Neural cell (in vitro differentiated cells): ENCODE measurements around the gene GLB1L2.

Source experiments
- EP300 ChIP-seq: fragments of 450-650 bp; conservative IDR thresholded peaks from 2 replicates; pipeline ENCODE4 v1.6.1; 2014; ENCODE audit warnings: antibody characterized with exemption, mild to moderate bottlenecking, moderate library complexity; ENCODE audit not compliant: poor library complexity, severe bottlenecking
- POLR2AphosphoS5 ChIP-seq: IDR thresholded peaks from 2 replicates; pipeline ENCODE4 v1.6.1; 2012
- RAD21 ChIP-seq: fragments of 450-650 bp; conservative IDR thresholded peaks from 2 replicates; pipeline ENCODE4 v1.6.1; 2014; ENCODE audit warnings: antibody characterized with exemption, mild to moderate bottlenecking, moderate library complexity
- TF ChIP-seq, protein P1 (sequence below): fragments of 450-650 bp; IDR thresholded peaks from 2 replicates; pipeline ENCODE4 v1.5.1; 2014; ENCODE audit warnings: antibody characterized with exemption, mild to moderate bottlenecking, moderate library complexity; ENCODE audit not compliant: poor library complexity, severe bottlenecking

DNA sequence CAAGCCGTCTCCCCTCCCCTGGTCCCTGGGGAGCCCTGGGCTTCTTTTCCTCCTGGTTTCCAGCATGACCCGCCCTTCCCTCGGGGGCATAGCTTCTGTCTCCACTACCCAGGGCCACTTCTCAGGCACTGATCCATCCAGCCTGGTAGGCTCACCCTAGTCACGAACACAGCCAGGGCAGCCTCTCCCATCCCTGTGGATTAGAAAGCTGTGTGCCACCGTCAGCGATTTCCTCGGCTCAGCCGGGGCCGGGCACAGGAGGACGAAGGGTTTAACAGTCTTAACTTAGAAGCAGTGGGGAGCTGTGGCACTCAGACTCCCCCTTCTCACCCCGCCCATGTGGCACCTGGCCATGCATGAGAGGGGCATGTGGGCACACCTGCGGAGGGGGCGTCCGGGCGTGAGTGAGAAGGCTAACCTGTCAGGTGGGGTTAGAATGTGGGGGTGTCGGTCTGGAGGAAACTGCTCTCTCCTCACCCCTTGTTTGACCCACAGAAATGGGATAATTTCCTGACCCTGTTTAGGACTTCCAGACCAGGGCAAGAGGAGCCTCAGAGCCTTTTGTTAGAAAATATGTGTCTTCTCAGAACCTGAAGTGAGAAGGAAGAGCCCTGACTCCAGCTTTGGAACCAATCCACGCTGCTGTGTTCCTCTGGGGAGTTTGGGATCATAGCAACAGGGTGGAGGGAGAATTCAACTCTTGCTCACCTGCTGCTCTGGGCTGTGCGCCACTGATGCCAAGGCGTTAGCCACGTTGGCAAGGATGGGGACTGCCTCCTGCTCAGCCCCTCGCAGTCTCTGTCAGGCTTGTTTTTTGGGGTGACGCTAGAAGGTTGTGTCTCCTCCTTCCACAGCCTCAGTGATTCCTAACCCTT is 14.6 kb downstream of the GLB1L2 start:
- TF ChIP-seq, protein P1, sequence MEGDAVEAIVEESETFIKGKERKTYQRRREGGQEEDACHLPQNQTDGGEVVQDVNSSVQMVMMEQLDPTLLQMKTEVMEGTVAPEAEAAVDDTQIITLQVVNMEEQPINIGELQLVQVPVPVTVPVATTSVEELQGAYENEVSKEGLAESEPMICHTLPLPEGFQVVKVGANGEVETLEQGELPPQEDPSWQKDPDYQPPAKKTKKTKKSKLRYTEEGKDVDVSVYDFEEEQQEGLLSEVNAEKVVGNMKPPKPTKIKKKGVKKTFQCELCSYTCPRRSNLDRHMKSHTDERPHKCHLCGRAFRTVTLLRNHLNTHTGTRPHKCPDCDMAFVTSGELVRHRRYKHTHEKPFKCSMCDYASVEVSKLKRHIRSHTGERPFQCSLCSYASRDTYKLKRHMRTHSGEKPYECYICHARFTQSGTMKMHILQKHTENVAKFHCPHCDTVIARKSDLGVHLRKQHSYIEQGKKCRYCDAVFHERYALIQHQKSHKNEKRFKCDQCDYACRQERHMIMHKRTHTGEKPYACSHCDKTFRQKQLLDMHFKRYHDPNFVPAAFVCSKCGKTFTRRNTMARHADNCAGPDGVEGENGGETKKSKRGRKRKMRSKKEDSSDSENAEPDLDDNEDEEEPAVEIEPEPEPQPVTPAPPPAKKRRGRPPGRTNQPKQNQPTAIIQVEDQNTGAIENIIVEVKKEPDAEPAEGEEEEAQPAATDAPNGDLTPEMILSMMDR, result no peak
- no peak for TF ChIP-seq POLR2AphosphoS5
- TF ChIP-seq EP300, result no peak
- TF ChIP-seq RAD21, result no peak
